Endothelial cell (in vitro differentiated cells): ENCODE measurements around the gene HS3ST3A1. TPM values are rescaled to one million over a fixed set of nuclear protein-coding genes. Genes with fewer than 3 reads are reported as not detected.

Source experiments
- DNase-seq: peaks from one replicate; pipeline ENCODE4 v3.0.0; 2021; ENCODE audit warnings: low spot score
- H3K27ac Mint-ChIP-seq: one replicate; pipeline ENCODE4 v1.8.0; 2021; ENCODE audit warnings: mixed read lengths, inconsistent platforms; ENCODE audit not compliant: unreplicated experiment
- H3K27me3 Mint-ChIP-seq: one replicate; pipeline ENCODE4 v1.8.0; 2021; ENCODE audit warnings: mild to moderate bottlenecking, moderate library complexity, mixed read lengths, inconsistent platforms; ENCODE audit not compliant: unreplicated experiment
- H3K36me3 Mint-ChIP-seq: one replicate; pipeline ENCODE4 v1.8.0; 2021; ENCODE audit warnings: mild to moderate bottlenecking, low read depth, mixed read lengths, inconsistent platforms; ENCODE audit not compliant: unreplicated experiment
- H3K4me1 Mint-ChIP-seq: one replicate; pipeline ENCODE4 v1.8.0; 2021; ENCODE audit warnings: mild to moderate bottlenecking, mixed read lengths, inconsistent platforms; ENCODE audit not compliant: unreplicated experiment
- H3K4me3 Mint-ChIP-seq: one replicate; pipeline ENCODE4 v1.8.0; 2021; ENCODE audit warnings: mild to moderate bottlenecking, mixed read lengths, inconsistent platforms; ENCODE audit not compliant: unreplicated experiment
- H3K9me3 Mint-ChIP-seq: one replicate; pipeline ENCODE4 v1.8.0; 2021; ENCODE audit warnings: mixed read lengths, inconsistent platforms; ENCODE audit not compliant: unreplicated experiment
- total RNA-seq: library from RNA; stranded (reverse); fragmentation: NEBNext Ultra II Directional; extraction: Animal tissue kit (Norgen Biotek cat#: 25700); gene quantifications from one replicate; pipeline ENCODE4 v1.2.1, GENCODE V29; 2021; ENCODE audit not compliant: unreplicated experiment
- TF ChIP-seq, protein P1 (sequence below): fragments of 200-600 bp; sonication (generic); IDR thresholded peaks from one replicate; pipeline ENCODE4 v1.5.0; 2021; ENCODE audit warnings: antibody characterized with exemption; ENCODE audit not compliant: unreplicated experiment

HS3ST3A1 gene
- total RNA-seq, 1 donor from 2014 or later: 1.1 TPM

DNA sequence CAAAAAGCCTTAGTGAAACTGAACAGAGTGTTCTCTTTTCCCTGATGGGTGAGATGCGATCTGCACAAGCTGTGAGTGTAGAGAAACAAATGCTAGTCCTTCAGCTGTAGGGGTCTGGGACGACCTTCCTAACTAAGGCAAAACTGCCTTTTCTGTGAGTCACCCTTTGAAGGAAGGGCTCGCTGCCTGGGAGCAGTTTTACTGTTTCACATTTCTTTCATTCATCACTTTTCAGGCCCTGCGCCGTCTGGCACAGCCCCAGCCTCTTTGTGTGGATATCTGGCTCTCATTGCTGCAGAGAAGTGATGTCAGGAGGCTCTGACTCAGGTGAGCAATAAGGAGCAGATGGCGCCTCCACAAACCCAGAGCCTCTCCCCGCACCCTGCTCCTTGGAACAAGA, 57.4 kb downstream of the HS3ST3A1 start:
- no peaks in the 10 kb centered on the region for H3K9me3 Mint-ChIP-seq
- H3K27me3 Mint-ChIP-seq: no peaks in the 10 kb centered on the region
- H3K36me3 Mint-ChIP-seq: no peaks in the 10 kb centered on the region
- no peaks in the 10 kb centered on the region for H3K4me1 Mint-ChIP-seq
- no peak for DNase-seq
- H3K27ac Mint-ChIP-seq: no peak overlapping the region
- TF ChIP-seq, protein P1, sequence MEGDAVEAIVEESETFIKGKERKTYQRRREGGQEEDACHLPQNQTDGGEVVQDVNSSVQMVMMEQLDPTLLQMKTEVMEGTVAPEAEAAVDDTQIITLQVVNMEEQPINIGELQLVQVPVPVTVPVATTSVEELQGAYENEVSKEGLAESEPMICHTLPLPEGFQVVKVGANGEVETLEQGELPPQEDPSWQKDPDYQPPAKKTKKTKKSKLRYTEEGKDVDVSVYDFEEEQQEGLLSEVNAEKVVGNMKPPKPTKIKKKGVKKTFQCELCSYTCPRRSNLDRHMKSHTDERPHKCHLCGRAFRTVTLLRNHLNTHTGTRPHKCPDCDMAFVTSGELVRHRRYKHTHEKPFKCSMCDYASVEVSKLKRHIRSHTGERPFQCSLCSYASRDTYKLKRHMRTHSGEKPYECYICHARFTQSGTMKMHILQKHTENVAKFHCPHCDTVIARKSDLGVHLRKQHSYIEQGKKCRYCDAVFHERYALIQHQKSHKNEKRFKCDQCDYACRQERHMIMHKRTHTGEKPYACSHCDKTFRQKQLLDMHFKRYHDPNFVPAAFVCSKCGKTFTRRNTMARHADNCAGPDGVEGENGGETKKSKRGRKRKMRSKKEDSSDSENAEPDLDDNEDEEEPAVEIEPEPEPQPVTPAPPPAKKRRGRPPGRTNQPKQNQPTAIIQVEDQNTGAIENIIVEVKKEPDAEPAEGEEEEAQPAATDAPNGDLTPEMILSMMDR: no peak
- no peak overlapping the region for H3K4me3 Mint-ChIP-seq

DNA sequence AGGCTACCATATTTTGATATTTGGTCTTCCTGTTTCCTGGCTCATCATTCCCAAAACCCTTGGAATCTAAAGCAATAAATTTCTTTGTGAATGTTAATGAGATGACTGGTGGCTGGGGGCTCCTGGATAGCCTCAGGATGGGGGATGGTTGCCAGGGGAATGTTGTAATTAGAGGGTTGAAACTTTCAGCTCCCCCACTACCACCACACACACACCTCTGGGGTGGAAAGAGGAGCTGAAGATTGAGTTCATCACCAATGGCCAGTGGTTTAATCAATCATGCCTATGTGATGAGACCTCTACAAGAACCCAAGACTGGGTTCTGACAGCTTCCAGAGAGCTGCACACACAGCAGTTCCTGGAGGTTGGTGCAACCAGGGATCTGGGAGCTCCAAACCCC, 59.1 kb downstream of the HS3ST3A1 start:
- no peaks in the 10 kb centered on the region for H3K27me3 Mint-ChIP-seq
- no peaks in the 10 kb centered on the region for H3K4me1 Mint-ChIP-seq
- no peak overlapping the region for H3K4me3 Mint-ChIP-seq

DNA sequence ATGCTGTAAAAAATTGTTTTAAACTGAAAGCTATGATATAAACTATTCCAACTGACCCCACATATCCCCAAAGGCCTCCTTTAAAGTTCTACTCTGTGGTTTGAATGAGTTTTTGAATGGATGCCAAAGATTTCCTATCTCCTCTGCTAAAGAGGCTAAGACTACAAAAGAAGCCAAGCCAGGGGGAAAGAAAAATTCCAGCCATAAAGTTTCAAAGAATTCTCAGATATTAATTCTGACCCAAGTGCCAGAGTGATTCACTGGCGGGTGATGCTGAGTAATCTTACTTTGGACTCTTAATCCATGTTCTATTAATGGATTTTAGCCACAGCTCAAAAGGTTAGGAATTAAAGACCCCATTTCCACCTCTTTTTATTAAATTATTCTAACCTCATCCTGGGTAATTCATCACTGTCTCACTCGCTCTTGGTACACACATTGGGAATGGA, 60.7 kb downstream of the HS3ST3A1 start:
- Mint-ChIP-seq H3K4me3 (no peak overlapping the region), H3K27ac (no peak overlapping the region), H3K36me3 (no peaks in the 10 kb centered on the region), H3K4me1 (no peaks in the 10 kb centered on the region), H3K9me3 (no peaks in the 10 kb centered on the region), H3K27me3 (no peaks in the 10 kb centered on the region)
- TF ChIP-seq, protein P1: no peak
- no peak for DNase-seq

More for the DNA sequence above, 59.1 kb downstream of the HS3ST3A1 start:
- TF ChIP-seq, protein P1: no peak
- DNase-seq: no peak
- H3K9me3 Mint-ChIP-seq: no peaks in the 10 kb centered on the region
- no peak overlapping the region for H3K27ac Mint-ChIP-seq
- no peaks in the 10 kb centered on the region for H3K36me3 Mint-ChIP-seq

DNA sequence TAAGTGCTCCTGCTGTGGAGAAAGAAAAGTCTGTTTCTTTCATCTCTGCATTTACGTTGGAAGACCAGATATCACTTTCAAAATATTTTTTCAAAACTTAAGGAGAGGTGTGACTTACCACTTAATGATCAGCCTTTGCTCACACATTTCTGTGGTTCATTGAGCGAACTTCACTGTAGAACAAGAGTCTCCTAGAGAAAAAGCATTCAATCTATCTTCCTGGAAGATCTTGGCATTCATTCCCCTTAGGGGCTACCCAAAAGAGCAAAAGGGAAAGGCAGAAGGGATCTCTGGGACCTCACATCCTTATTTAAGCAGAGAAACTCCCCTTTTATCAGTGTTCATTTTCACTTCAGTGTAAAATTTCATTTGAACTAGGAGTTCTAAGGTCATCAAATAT, 61.2 kb downstream of the HS3ST3A1 start:
- H3K27me3 Mint-ChIP-seq: no peaks in the 10 kb centered on the region

DNA sequence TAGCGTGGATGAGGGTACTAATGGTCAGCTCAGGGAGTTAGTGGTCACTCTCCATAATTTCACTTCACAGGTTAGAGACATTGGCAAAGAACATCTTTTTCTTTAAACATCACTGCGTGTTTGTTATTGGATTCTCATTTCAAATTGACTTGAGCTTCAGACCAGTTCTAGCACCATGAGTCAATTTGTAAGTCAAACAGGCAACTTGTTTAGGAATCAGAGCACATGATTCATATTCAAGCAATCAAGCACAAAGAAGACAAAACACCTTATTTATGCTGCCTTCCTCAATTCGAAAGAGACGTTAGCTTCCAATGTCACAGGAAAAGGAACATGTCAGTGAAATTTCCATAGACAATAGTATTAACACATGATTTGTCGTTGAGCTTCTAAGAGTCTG, 62.3 kb downstream of the HS3ST3A1 start:
- no peak overlapping the region for H3K4me3 Mint-ChIP-seq
- no peaks in the 10 kb centered on the region for H3K9me3 Mint-ChIP-seq
- H3K27ac Mint-ChIP-seq: no peak overlapping the region
- H3K4me1 Mint-ChIP-seq: no peaks in the 10 kb centered on the region
- TF ChIP-seq, protein P1: no peak
- no peaks in the 10 kb centered on the region for H3K36me3 Mint-ChIP-seq
- no peak for DNase-seq
- H3K27me3 Mint-ChIP-seq: no peaks in the 10 kb centered on the region

More for the DNA sequence above, 61.2 kb downstream of the HS3ST3A1 start:
- H3K36me3 Mint-ChIP-seq: no peaks in the 10 kb centered on the region
- TF ChIP-seq, protein P1: no peak
- no peaks in the 10 kb centered on the region for H3K4me1 Mint-ChIP-seq
- H3K4me3 Mint-ChIP-seq: no peak overlapping the region
- H3K9me3 Mint-ChIP-seq: no peaks in the 10 kb centered on the region
- H3K27ac Mint-ChIP-seq: no peak overlapping the region
- no peak for DNase-seq
